22Rv1 (cell line): ENCODE measurements around the gene ZNF48.

Experiments used
- CTCF ChIP-seq: fragments of 450-650 bp; IDR thresholded peaks from 2 replicates; pipeline ENCODE4 v1.5.1; 2017; ENCODE audit warnings: mild to moderate bottlenecking
- ZFX ChIP-seq: fragments of 450-650 bp; IDR thresholded peaks from 2 replicates; pipeline ENCODE4 v1.6.1; 2017; ENCODE audit warnings: antibody characterized with exemption, borderline replicate concordance

- TF ChIP-seq CTCF (no peak), ZFX (no peak)
These were observed 21.7 kb downstream of the ZNF48 start for GRCh38 chr16:30416624-30417528.
